GM23338 (cell line): ENCODE results near the gene ABCA12.

Experiments used
- CREB1 ChIP-seq: fragments of 250-450 bp; sonication (Bioruptor Pico); IDR thresholded peaks from 2 replicates; pipeline ENCODE4 v1.5.0; 2020; ENCODE audit warnings: low read depth, mild to moderate bottlenecking, moderate library complexity
- CTCF ChIP-seq, 2 experiments: fragments of 200-600 bp in 1 of 2; sonication (generic) in 1 of 2; conservative IDR thresholded peaks; 2 replicates each; pipeline versions ENCODE4 v1.5.1 to v1.6.1; 2016 to 2017; ENCODE audit warnings: antibody characterized with exemption in 2 of 2, low read depth in 2 of 2, mild to moderate bottlenecking in 2 of 2, moderate library complexity in 1 of 2
- ETS1 ChIP-seq: IDR thresholded peaks from 2 replicates; pipeline ENCODE4 v1.6.1; 2016; ENCODE audit warnings: antibody characterized with exemption
- EZH2 ChIP-seq: fragments of 200-600 bp; sonication (generic); IDR thresholded peaks from one replicate; pipeline ENCODE4 v1.8.0; 2017; ENCODE audit warnings: antibody characterized with exemption, mild to moderate bottlenecking, low read depth; ENCODE audit not compliant: unreplicated experiment
- EZH2phosphoT487 ChIP-seq: fragments of 200-600 bp; sonication (generic); IDR thresholded peaks from one replicate; pipeline ENCODE4 v1.8.1; 2018; ENCODE audit warnings: antibody characterized with exemption; ENCODE audit not compliant: unreplicated experiment
- JUNB ChIP-seq: IDR thresholded peaks from one replicate; pipeline ENCODE4 v1.6.1; 2016; ENCODE audit warnings: antibody characterized with exemption; ENCODE audit not compliant: unreplicated experiment
- NANOG ChIP-seq: IDR thresholded peaks from 2 replicates; pipeline ENCODE4 v1.6.1; 2016; ENCODE audit warnings: antibody characterized with exemption, borderline replicate concordance
- POLR2AphosphoS5 ChIP-seq: IDR thresholded peaks from 2 replicates; pipeline ENCODE4 v1.6.1; 2016; ENCODE audit warnings: antibody characterized with exemption, low read depth
- REST ChIP-seq: IDR thresholded peaks from one replicate; pipeline ENCODE4 v1.6.1; 2018; ENCODE audit warnings: antibody characterized with exemption; ENCODE audit not compliant: unreplicated experiment
- ZNF114 ChIP-seq: fragments of 250-450 bp; sonication (Bioruptor Pico); IDR thresholded peaks from 2 replicates; pipeline ENCODE4 v1.5.0; 2020; ENCODE audit warnings: mild to moderate bottlenecking, moderate library complexity

DNA sequence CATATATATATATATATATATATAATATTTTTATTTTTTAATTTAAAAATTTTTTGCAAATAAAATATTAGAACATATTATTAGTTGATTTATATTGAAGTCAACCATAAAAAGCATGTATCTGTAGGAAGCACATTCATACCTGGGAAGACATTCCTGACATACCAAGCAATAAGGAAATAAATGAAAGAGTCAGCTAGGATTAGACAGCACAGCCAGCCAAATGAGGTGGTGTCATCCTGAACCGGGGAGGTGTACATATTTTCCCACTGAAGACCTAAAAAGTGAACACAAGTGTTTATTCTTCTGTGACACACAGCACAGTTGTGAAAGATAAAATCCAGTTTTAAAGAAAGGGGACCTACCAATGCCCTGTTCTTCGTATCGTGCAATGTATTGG is 149.2 kb downstream of the ABCA12 start:
- no peak for TF ChIP-seq CTCF (conservative IDR thresholded peaks at IDR 0.05; ENCODE audit: low read depth in 2 of 2)
- TF ChIP-seq CREB1 (CRISPR knock-in tag) = no peak
- no peak for TF ChIP-seq POLR2AphosphoS5
- no peak for TF ChIP-seq EZH2phosphoT487
- no peak for TF ChIP-seq EZH2
- no peak for TF ChIP-seq REST
- TF ChIP-seq JUNB = no peak
- TF ChIP-seq ETS1 = no peak
- no peak for TF ChIP-seq NANOG
- TF ChIP-seq ZNF114 (CRISPR knock-in tag) = no peak
